PC-3 (cell line): ENCODE results near the gene CD99L2. TPM values are rescaled to one million over a fixed set of nuclear protein-coding genes. Genes with fewer than 3 reads are reported as not detected.

Experiments used
- ATAC-seq: fragments of 200-7000 bp; cut with Tn5 transposase; 2 replicates; pipeline ENCODE4 v1.9.1; 2020; ENCODE audit warnings: mild to moderate bottlenecking, moderate library complexity
- BruUV-seq: library from RNA; stranded (reverse); fragments of 400-500 nt; replicated peaks from 2 replicates; lab custom pipeline; 2021; lab: Mats Ljungman, UMichigan
- CTCF ChIA-PET: fragments of 300-600 bp; sonication (Branson Sonifier 250); formaldehyde crosslinking; loops from one replicate; lab custom pipeline; 2022; ENCODE audit warnings: antibody characterized with exemption; lab: Charles Lee
- POLR2A ChIA-PET: fragments of 300-600 bp; sonication (Branson Sonifier 250); formaldehyde crosslinking; loops from one replicate; lab custom pipeline; 2022; ENCODE audit warnings: antibody characterized with exemption; ENCODE audit not compliant: unreplicated experiment; lab: Charles Lee
- DNase-seq: peaks from one replicate; pipeline ENCODE4 v3.0.0-alpha.2; 2015
- H2AFZ ChIP-seq: fragments of 300-600 bp; sonication (generic); 2 replicates; pipeline ENCODE4 v1.6.0; 2016; ENCODE audit warnings: antibody characterized with exemption, low read length
- H3F3A ChIP-seq: fragments of 300-600 bp; sonication (generic); one replicate; pipeline ENCODE4 v1.6.0; 2017; ENCODE audit warnings: antibody characterized with exemption, low read length, control low read depth, mild to moderate bottlenecking; ENCODE audit not compliant: unreplicated experiment
- H3K27ac ChIP-seq: fragments of 300-600 bp; sonication (generic); 2 replicates; pipeline ENCODE4 v1.5.1; 2016; ENCODE audit warnings: mild to moderate bottlenecking, low read length
- H3K27me3 ChIP-seq: fragments of 300-600 bp; sonication (generic); 2 replicates; pipeline ENCODE4 v1.6.1; 2016; ENCODE audit warnings: low read length, mixed read lengths
- H3K36me3 ChIP-seq: fragments of 300-600 bp; sonication (generic); 2 replicates; pipeline ENCODE4 v1.6.1; 2016; ENCODE audit warnings: low read depth, mixed run types, low read length, mixed read lengths
- H3K4me1 ChIP-seq: fragments of 300-600 bp; sonication (generic); 2 replicates; pipeline ENCODE4 v1.5.1; 2016; ENCODE audit warnings: low read length; ENCODE audit not compliant: insufficient read depth
- H3K4me2 ChIP-seq: fragments of 300-600 bp; sonication (generic); 2 replicates; pipeline ENCODE4 v1.6.0; 2016; ENCODE audit warnings: low read length
- H3K4me3 ChIP-seq: fragments of 300-600 bp; sonication (generic); 2 replicates; pipeline ENCODE4 v1.5.1; 2016; ENCODE audit warnings: mild to moderate bottlenecking, low read length, mixed read lengths
- H3K79me2 ChIP-seq: fragments of 300-600 bp; sonication (generic); 2 replicates; pipeline ENCODE4 v1.6.1; 2017; ENCODE audit warnings: low read length, mixed read lengths
- H3K9ac ChIP-seq: fragments of 300-600 bp; sonication (generic); 2 replicates; pipeline ENCODE4 v1.6.0; 2016; ENCODE audit warnings: mild to moderate bottlenecking, low read length
- H3K9me2 ChIP-seq: fragments of 300-600 bp; sonication (generic); replicated peaks from 2 replicates; pipeline ENCODE4 v1.6.1; 2016; ENCODE audit warnings: mixed run types, low read length, mixed read lengths
- H3K9me3 ChIP-seq: fragments of 300-600 bp; sonication (generic); 2 replicates; pipeline ENCODE4 v1.6.1; 2016; ENCODE audit warnings: low read length, mixed read lengths
- H4K20me1 ChIP-seq: fragments of 300-600 bp; sonication (generic); 2 replicates; pipeline ENCODE4 v1.6.1; 2016; ENCODE audit warnings: low read length, mixed read lengths
- CTCF ChIP-seq: fragments of 300-600 bp; sonication (generic); conservative IDR thresholded peaks from 2 replicates; pipeline ENCODE4 v1.5.1; 2017; ENCODE audit warnings: antibody characterized with exemption, low read depth, mild to moderate bottlenecking, low read length
- EZH2 ChIP-seq: fragments of 300-600 bp; sonication (generic); IDR thresholded peaks from one replicate; pipeline ENCODE4 v1.6.1; 2017; ENCODE audit warnings: antibody characterized with exemption, mild to moderate bottlenecking, low read length; ENCODE audit not compliant: unreplicated experiment
- EZH2phosphoT487 ChIP-seq: fragments of 300-600 bp; sonication (generic); IDR thresholded peaks from 2 replicates; pipeline ENCODE4 v1.6.1; 2018; ENCODE audit warnings: mild to moderate bottlenecking, antibody characterized with exemption, low read length, borderline replicate concordance
- intact Hi-C: fragments of 100-400 bp; cut with micrococcal nuclease; formaldehyde crosslinking; loops from 2 replicates; pipeline ENCODE4 v1.9.0; 2023
- total RNA-seq: library from RNA; depleted of rRNA; stranded (reverse); fragments of >200 nt; gene quantifications from 2 replicates; pipeline ENCODE4 v1.2.3, GENCODE V29; 2014

The CD99L2 gene
- total RNA-seq, 1 experiment from 2014 or later = 9.4 TPM

- H2AFZ ChIP-seq = no peak overlapping the region
- no peak overlapping the region for H3K4me3 ChIP-seq
- ChIA-PET CTCF (no interaction called here), POLR2A (no interaction called here)
- no peaks in the 10 kb centered on the region for H3K9me2 ChIP-seq
- DNase-seq (no peak), ATAC-seq (no peak)
- no peak overlapping the region for H3K4me2 ChIP-seq
- no peaks in the 10 kb centered on the region for H4K20me1 ChIP-seq
- no peak for TF ChIP-seq EZH2
- TF ChIP-seq CTCF = no peak
- TF ChIP-seq EZH2phosphoT487 = no peak
- H3K27me3 ChIP-seq = no peaks in the 10 kb centered on the region
- H3K9me3 ChIP-seq = no peaks in the 10 kb centered on the region
- no peaks in the 10 kb centered on the region for H3K79me2 ChIP-seq
- no peaks in the 10 kb centered on the region for H3F3A ChIP-seq
- no peaks in the 10 kb centered on the region for H3K36me3 ChIP-seq
- peaks cover 4% of the 10 kb centered on the region; the same call in 1 of the 2 replicates for H3K4me1 ChIP-seq
- H3K27ac ChIP-seq = no peak overlapping the region
- H3K9ac ChIP-seq = no peak overlapping the region
- BruUV-seq = no TSS peak
- intact Hi-C loops = no loop called here
Measured at GRCh38 chrX:150765782-150766350, 132.6 kb downstream of the CD99L2 start.

- Histone ChIP-seq H3K79me2 (no peaks in the 10 kb centered on the region), H3K27me3 (no peaks in the 10 kb centered on the region), H3K4me3 (no peak overlapping the region), H2AFZ (no peak overlapping the region), H3K4me1 (peaks cover 4% of the 10 kb centered on the region; the same call in 1 of the 2 replicates), H3K9me2 (no peaks in the 10 kb centered on the region), H3F3A (no peaks in the 10 kb centered on the region), H3K4me2 (no peak overlapping the region), H3K36me3 (no peaks in the 10 kb centered on the region), H3K9ac (no peak overlapping the region), H3K27ac (no peak overlapping the region), H4K20me1 (no peaks in the 10 kb centered on the region), H3K9me3 (no peaks in the 10 kb centered on the region)
- ATAC-seq = no peak
- intact Hi-C loops = no loop called here
- no peak for TF ChIP-seq CTCF
- no peak for TF ChIP-seq EZH2
- no peak for TF ChIP-seq EZH2phosphoT487
- ChIA-PET CTCF (no interaction called here), POLR2A (no interaction called here)
- no TSS peak for BruUV-seq
- DNase-seq = no peak
Measured at GRCh38 chrX:150765237-150765636, 133.2 kb downstream of the CD99L2 start.

- CTCF ChIA-PET = no interaction called here
- H3K27me3 ChIP-seq = no peaks in the 10 kb centered on the region
- intact Hi-C loops = no loop called here
- H3K9me2 ChIP-seq = no peaks in the 10 kb centered on the region
- no peaks in the 10 kb centered on the region for H3F3A ChIP-seq
- ATAC-seq (no peak), DNase-seq (no peak)
- BruUV-seq = no TSS peak
- TF ChIP-seq EZH2 (no peak), EZH2phosphoT487 (no peak), CTCF (no peak)
- no peak overlapping the region for H3K4me2 ChIP-seq
- H3K9me3 ChIP-seq = no peaks in the 10 kb centered on the region
- H4K20me1 ChIP-seq = no peaks in the 10 kb centered on the region
- H3K4me1 ChIP-seq = peaks cover 4% of the 10 kb centered on the region; the same call in 1 of the 2 replicates
- H3K36me3 ChIP-seq = no peaks in the 10 kb centered on the region
- H3K9ac ChIP-seq = no peak overlapping the region
- H3K4me3 ChIP-seq = no peak overlapping the region
- H3K27ac ChIP-seq = no peak overlapping the region
- no peak overlapping the region for H2AFZ ChIP-seq
- no peaks in the 10 kb centered on the region for H3K79me2 ChIP-seq
- POLR2A ChIA-PET = interaction anchor here (0.6 kb wide), 1 partner anchor 220 kb away, joined by 3 read pairs; no protein-coding TSS in a partner anchor
Measured at GRCh38 chrX:150763810-150764209, 134.7 kb downstream of the CD99L2 start.
